ENCODE results near the gene ASPSCR1. TPM values are rescaled to one million over a fixed set of nuclear protein-coding genes. Genes with fewer than 3 reads are reported as not detected.

Gene ASPSCR1
- total RNA-seq, 2 experiments from 2014 or later = 25.3 to 29.9 TPM

DNA sequence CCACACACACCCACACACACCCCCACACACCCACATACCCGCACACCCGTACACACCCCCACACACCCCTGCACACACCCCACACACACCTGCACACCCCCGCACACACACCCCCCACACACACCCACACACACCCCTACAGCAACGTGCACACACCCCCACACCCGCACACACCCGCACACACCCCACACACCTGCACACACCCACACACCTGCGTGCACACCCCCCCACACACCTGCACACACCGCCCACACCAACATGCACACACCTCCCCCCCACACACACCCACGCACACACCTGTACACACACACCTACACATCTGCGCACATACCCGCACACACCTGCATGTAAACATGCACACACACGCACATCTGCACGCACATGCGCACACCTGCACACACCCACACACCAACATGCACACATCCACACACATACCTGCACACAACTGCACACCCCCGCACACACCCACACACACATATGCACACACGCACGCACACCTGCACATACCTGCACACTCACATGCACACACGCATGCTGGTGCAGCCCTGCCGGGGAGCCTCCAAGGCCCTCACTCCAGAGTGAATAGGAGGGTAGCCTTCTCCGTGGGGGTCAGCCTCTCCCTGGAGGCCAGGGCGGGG lies 7.5 kb downstream of the ASPSCR1 start:
- H3K9me3 Mint-ChIP-seq = no peaks in the 10 kb centered on the region
- H3K4me1 Mint-ChIP-seq = peaks cover 23% of the 10 kb centered on the region
- no peak overlapping the region for H3K4me3 Mint-ChIP-seq
- H3K27ac Mint-ChIP-seq = no peak overlapping the region
- no peak for DNase-seq
- H3K36me3 Mint-ChIP-seq (ENCODE audit: low read depth) = peaks cover 17% of the 10 kb centered on the region
- ChIA-PET CTCF (no interaction called here), POLR2A (no interaction called here)
- no peaks in the 10 kb centered on the region for H3K27me3 Mint-ChIP-seq

DNA sequence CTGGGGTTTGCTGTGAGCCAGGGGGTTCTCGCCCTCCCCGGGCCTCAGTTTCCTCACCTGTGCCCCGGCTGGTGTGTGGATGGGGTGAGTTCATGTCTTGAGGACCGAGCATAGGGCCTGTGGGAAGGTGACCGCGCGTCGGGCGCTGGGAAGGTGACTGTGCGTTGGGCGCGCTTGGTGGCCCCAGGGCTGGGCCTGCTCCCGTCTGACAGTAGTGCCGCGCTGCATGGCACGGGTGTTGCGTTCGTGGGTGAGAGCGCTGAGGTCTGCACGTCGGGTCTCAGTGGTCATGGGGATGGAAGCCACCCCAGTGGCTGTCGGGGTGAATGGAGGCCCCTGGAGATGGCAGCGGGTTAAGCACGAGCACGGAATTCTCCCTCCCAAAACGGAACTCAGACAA lies 9.2 kb downstream of the ASPSCR1 start:
- no peak for DNase-seq
- Mint-ChIP-seq H3K4me3 (no peak overlapping the region), H3K27me3 (no peaks in the 10 kb centered on the region), H3K36me3 (ENCODE audit: low read depth) (peaks cover 11% of the 10 kb centered on the region), H3K9me3 (no peaks in the 10 kb centered on the region), H3K27ac (no peak overlapping the region), H3K4me1 (peaks cover 9% of the 10 kb centered on the region)
- POLR2A ChIA-PET = interaction anchor here (1.0 kb wide), 1 partner anchor 69 kb away, joined by 3 read pairs; no protein-coding TSS in a partner anchor
- CTCF ChIA-PET = no interaction called here

DNA sequence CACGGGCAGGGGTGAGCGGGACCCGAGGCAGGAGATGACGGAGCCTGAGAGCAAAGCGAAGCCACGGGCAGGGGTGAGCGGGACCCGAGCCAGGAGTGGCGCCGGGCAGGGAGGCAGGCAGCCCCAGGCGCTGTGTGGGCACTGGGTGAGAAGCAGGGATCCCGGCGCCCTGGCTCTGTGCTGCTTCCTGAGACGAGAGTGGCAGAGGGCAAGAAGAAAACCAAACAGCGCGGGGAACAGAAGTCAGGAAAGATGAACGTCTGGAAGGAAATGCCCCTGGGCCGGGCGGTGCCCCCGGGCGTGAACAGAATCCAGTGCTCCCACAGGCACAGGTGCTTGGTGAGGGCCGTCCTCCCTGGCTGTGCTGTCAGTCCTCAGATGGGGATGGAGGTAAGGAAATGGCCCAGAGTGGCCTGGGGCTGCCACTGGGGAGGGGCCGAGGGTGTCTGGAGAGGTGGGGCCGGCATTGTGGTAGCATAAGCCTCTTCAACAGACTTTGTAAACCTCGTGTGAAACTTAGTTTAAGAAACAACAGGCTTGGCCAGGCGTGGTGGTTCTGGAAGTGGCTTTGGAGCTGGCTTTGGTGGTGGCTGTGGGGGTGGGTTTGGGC lies 9.8 kb downstream of the ASPSCR1 start:
- Mint-ChIP-seq H3K4me1 (peaks cover 7% of the 10 kb centered on the region), H3K9me3 (no peaks in the 10 kb centered on the region), H3K27me3 (no peaks in the 10 kb centered on the region), H3K36me3 (ENCODE audit: low read depth) (peaks cover 11% of the 10 kb centered on the region), H3K27ac (no peak overlapping the region), H3K4me3 (no peak overlapping the region)
- ChIA-PET CTCF (interaction anchor here (0.5 to 1.6 kb wide), 2 partner anchors 32 to 323 kb away, joined by 5 read pairs; no protein-coding TSS in a partner anchor), POLR2A (no interaction called here)
- DNase-seq = no peak

DNA sequence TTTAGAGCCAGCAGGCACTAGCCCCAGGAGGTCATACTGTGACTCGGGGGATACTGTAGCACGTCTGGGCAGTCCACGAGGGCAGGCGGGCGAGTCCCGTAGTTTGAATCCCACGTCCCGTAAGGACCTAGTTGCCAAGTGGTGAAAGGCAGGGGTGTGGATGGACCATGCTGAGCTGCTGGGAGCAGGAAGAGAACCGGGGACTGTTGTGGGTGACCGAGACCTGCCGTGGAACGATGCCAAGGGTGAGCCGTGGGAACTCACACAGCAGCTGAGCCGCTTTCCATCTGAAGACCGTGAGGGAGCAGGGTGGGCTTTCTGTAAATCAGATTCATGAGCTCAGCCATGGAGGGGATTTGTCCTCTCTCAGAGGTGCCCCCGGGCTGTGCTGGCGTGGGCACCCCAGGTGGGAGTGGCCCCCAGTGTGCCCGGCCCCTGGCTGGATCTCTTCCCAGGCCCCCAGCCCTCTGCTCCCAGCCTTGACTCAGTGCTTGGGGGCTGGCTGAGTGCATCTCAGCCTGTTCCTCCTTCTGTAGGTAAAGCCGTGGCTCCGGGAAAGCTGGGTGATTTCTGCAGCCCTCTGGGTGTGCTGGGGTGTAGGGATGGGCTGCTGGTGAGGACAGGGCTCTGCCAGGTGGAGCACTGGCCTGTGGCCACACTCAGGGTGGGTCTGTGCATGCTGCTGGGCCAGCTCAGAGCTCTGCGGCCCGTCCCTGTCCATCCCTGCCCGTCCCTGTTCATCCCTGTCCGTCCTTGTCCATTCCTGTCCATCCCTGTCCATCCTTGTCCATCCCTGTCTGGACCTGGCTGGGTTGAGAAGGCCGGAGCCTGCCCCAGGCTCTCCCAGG lies 13.6 kb downstream of the ASPSCR1 start:
- CTCF ChIA-PET = no interaction called here

DNA sequence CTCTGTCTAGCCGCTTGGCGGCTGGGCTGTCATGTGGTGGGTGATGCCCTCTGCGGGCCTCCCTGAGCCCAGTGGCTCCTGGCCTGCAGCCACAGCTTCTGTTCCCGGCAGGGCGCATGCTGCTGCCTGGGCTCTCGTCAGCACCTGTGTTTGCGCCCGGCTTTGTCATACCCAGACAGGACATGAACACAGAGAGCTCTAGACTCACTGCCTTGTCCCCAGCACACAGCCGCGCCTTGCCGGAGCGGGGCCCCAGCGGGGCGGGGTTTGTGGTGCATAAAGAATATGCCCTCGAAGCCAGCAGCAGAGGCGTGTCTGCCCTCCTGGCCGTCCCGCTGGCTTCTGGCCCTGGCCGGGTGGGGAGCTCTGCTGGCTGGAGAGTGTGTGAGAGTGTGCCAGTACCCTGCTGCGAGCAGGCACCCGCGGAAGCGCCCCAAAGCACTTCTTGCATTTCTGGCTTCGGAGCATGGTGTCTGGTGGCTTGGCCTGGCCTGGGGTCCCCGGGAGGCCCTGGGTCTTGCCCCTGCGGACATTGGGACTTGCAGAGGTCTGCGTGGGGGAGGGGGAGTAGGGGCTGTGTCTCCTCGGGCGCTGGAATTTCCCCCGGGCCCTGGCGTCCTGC lies 14.4 kb downstream of the ASPSCR1 start:
- no peak for DNase-seq
- ChIA-PET POLR2A (no interaction called here), CTCF (no interaction called here)
- Mint-ChIP-seq H3K36me3 (ENCODE audit: low read depth) (no peaks in the 10 kb centered on the region), H3K27ac (no peak overlapping the region), H3K4me1 (no peaks in the 10 kb centered on the region), H3K27me3 (no peaks in the 10 kb centered on the region), H3K4me3 (no peak overlapping the region), H3K9me3 (no peaks in the 10 kb centered on the region)

More for the DNA sequence above, 13.6 kb downstream of the ASPSCR1 start:
- DNase-seq = no peak
- POLR2A ChIA-PET = no interaction called here
- Mint-ChIP-seq H3K27ac (no peak overlapping the region), H3K4me3 (no peak overlapping the region), H3K4me1 (no peaks in the 10 kb centered on the region), H3K9me3 (no peaks in the 10 kb centered on the region), H3K36me3 (ENCODE audit: low read depth) (peaks cover 3% of the 10 kb centered on the region), H3K27me3 (no peaks in the 10 kb centered on the region)

DNA sequence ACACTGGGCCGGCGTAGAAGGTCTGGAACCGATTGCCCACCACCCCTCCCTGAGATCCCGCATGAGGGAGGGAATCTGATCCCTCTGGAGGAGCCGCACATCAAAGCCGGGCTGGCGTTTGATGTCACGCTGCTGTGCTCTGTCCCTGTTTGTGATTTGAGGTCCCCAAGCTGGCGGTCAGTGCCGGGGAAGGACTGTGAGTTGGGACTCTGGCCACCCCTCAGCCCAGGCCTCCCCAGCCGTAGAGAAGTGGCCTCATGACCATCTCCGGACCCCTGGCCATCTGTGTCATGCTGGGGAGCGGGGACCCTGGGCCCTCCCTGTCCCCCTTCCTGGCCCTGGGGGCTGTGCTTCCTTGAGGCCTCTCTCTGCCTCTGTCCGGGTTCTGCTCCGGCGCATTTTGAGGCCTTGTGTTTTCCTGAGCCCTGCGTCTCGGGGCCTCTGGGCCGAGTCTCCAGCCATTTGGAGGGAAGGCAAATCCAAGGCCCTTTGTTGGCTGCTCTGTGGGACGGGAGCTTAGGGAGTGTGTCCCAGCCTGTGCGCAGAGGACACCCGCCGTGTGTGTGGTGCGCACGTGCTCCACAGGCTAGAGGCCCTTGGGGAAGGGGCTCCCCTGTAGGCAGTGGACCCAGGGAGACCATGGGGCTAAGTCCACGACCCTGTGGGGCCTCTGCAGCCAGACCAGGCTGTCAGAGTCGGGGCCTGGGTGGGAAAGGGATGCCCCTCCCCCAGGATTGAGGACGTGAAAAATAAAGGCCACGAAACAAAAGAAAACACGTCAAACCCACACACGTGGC lies 15.1 kb downstream of the ASPSCR1 start:
- ChIA-PET CTCF (no interaction called here), POLR2A (no interaction called here)
- Mint-ChIP-seq H3K4me3 (no peak overlapping the region), H3K27me3 (no peaks in the 10 kb centered on the region), H3K4me1 (no peaks in the 10 kb centered on the region), H3K27ac (no peak overlapping the region), H3K9me3 (no peaks in the 10 kb centered on the region), H3K36me3 (ENCODE audit: low read depth) (no peaks in the 10 kb centered on the region)
- DNase-seq = no peak

DNA sequence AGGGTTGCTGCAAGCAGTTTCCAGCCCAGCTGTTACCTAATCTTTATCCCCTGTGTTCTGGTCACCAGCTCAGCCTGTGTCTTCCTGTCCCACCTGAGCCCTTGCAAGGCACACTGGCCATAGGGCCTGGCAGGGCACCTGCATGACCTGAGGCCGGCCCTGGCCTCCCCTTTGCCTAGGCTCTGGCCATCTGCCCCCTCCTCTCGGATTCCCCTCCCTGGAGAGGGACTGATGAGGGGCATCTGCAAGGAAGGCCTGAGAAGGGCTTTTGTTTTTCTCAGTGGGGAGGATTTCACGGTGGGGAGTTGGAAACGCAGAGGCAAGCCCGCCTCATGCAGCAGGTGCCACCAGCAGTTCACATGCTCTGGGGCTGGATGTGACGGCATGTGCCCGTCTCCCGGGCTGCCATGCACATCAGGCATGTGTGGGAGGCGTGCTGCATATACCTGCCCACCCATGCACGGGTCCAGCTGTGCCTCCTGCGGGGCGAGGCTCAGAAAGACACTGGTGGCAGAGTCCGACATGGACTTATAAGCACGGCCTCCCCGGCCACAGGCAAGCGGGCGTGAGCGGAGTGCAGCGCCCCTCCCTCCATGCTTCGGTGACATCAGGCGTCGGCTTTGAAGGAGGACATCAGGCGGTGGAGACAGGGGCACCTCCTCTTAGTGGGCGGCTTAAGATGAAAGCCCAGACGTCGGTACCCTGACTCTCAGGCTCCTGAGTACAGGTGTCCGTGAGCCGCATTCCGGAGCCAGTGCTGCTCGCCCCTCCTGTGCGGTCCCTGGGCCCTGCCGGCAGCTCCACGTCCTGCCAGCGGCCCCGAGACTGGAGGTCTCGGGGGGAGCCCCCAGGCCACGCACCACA lies 16.5 kb downstream of the ASPSCR1 start:
- no peak overlapping the region for H3K4me3 Mint-ChIP-seq
- H3K36me3 Mint-ChIP-seq (ENCODE audit: low read depth) = no peaks in the 10 kb centered on the region
- POLR2A ChIA-PET = no interaction called here
- no peak overlapping the region for H3K27ac Mint-ChIP-seq
- no peak for DNase-seq
- no peaks in the 10 kb centered on the region for H3K27me3 Mint-ChIP-seq
- no peaks in the 10 kb centered on the region for H3K9me3 Mint-ChIP-seq
- CTCF ChIA-PET = no interaction called here
- no peaks in the 10 kb centered on the region for H3K4me1 Mint-ChIP-seq

DNA sequence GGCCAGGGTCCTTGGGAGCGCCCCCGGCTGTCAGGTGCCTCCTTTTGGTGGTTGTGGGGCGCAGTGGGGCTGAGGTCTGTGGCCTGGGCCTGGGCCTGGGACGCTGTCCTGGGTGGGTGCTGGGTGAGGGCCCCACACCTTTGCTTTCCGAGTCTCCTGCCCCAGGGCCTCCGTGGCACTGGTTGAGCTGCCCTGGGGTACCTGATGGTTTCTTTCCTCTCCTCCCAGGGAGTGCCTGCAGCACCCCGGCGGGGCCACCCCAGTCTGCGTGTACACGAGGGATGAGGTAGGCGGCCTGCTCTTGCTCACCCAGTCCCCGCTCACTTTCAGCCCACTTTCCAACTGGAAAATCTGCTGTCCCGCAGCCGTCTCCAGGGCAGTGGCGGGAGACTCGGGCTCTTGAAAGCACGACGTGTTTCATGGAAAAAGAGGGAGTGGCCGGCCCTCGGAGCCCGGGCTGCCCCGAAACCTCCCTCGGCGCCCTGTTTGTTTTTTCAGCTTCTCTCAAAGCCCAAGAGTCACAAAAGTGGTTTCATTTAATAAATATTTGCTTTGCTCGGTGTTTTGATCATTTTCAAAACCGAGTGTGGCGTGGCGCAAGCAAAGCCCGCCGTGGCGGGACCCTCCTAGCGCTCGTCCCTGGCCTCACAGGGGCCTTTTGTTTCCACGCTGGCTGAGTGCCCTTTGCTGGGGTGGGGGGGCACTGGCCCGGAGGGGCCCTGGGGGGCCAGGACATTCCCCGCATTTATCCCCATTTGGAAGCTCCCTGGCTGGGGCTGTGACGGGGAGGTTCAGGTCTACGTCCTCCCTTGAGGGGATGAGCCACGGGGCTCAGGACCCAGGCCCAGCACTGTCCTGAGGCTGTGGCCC lies 17.4 kb downstream of the ASPSCR1 start:
- no peaks in the 10 kb centered on the region for H3K36me3 Mint-ChIP-seq (ENCODE audit: low read depth)
- ChIA-PET CTCF (no interaction called here), POLR2A (no interaction called here)
- no peak overlapping the region for H3K27ac Mint-ChIP-seq
- H3K4me1 Mint-ChIP-seq = no peaks in the 10 kb centered on the region
- H3K4me3 Mint-ChIP-seq = no peak overlapping the region
- no peaks in the 10 kb centered on the region for H3K9me3 Mint-ChIP-seq
- DNase-seq = no peak
- H3K27me3 Mint-ChIP-seq = no peaks in the 10 kb centered on the region

DNA sequence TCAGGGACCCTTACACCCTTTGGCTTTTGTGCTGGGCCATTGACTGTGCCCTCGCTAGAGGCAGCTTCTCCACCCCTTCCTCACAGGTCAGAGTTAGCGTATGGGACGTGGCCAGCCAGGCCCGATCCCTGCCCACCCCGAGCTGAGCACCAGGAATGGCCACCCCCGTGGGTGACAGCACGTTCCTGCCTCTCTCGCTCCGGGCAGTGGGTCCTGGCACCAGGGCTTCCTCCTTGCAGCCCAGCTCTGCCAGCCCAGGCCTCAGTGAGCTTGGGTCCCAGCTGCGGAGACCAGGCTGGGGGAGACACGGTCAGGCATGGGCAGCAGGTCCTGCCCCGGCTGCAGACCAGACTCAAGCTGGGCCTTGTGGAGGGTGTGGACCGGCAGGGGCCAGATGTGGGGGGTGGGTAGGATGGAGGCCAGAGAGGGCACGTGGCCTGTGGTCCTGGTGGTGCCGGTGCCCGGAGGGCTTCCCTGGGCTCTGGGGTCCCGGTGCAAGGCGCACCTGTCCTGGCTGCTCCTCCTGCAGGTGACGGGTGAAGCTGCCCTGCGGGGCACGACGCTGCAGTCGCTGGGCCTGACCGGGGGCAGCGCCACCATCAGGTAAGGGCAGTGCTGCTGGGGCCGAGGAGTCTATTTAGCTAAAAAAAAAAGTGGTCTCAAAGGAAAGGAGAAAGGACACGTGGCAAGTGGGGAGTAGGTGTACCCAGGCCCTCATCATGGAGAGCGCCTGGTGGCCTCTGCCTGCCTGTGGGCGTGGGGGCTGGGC lies 18.2 kb downstream of the ASPSCR1 start:
- Mint-ChIP-seq H3K27me3 (no peaks in the 10 kb centered on the region), H3K4me3 (no peak overlapping the region), H3K4me1 (no peaks in the 10 kb centered on the region), H3K27ac (no peak overlapping the region), H3K36me3 (ENCODE audit: low read depth) (no peaks in the 10 kb centered on the region), H3K9me3 (no peaks in the 10 kb centered on the region)
- POLR2A ChIA-PET = interaction anchor here (0.7 kb wide), 1 partner anchor 17 kb away, joined by 3 read pairs; no protein-coding TSS in a partner anchor
- DNase-seq = no peak
- CTCF ChIA-PET = interaction anchor here (2.1 kb wide), 1 partner anchor 36 kb away, joined by 11 read pairs; no protein-coding TSS in a partner anchor

DNA sequence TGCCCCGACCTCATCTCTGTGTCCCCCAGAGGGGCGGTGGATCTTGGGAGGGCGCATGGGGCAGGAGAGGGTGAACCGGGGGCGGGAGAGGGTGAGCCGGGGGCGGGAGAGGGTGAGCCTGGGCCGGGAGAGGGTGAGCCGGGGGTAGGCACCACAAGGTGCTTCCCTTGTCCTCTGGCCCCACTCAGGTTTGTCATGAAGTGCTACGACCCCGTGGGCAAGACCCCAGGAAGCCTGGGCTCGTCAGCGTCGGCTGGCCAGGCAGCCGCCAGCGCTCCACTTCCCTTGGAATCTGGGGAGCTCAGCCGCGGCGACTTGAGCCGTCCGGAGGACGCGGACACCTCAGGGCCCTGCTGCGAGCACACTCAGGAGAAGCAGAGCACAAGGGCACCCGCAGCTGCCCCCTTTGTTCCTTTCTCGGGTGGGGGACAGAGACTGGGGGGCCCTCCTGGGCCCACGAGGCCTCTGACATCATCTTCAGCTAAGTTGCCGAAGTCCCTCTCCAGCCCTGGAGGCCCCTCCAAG lies 18.9 kb downstream of the ASPSCR1 start:
- no peak for DNase-seq
- POLR2A ChIA-PET = interaction anchor here (0.7 kb wide), 1 partner anchor 17 kb away, joined by 3 read pairs; no protein-coding TSS in a partner anchor
- H3K36me3 Mint-ChIP-seq (ENCODE audit: low read depth) = no peaks in the 10 kb centered on the region
- CTCF ChIA-PET = interaction anchor here (2.1 kb wide), 1 partner anchor 37 kb away, joined by 11 read pairs; no protein-coding TSS in a partner anchor
- no peaks in the 10 kb centered on the region for H3K9me3 Mint-ChIP-seq
- H3K27me3 Mint-ChIP-seq = no peaks in the 10 kb centered on the region
- no peak overlapping the region for H3K27ac Mint-ChIP-seq
- no peaks in the 10 kb centered on the region for H3K4me1 Mint-ChIP-seq
- H3K4me3 Mint-ChIP-seq = no peak overlapping the region
